RWPE1 (cell line): ENCODE data around the gene CORO2A.
A peak's percentile ranks its signal among the peaks of the same experiment; 100 is the strongest.
"Not testable (repeated sequence)": the region's sequence is repeated elsewhere in the genome, so short reads cannot be mapped to it uniquely, and the experiment has no call there.

ENCODE experiments used
- CTCF ChIA-PET: fragments of 350-600 bp; sonication (Branson Sonifier 250); formaldehyde crosslinking; extraction: SDS; loops from one replicate; lab custom pipeline; 2021; lab: Yijun Ruan, JAX
- POLR2A ChIA-PET: fragments of 400-600 bp; formaldehyde crosslinking; extraction: SDS; loops from one replicate; lab custom pipeline; 2020; ENCODE audit warnings: antibody characterized with exemption; ENCODE audit not compliant: low non-redundant PET; lab: Yijun Ruan, JAX
- DNase-seq: peaks from one replicate; pipeline ENCODE4 v3.0.0; 2012; ENCODE audit warnings: low spot score
- H3K27ac ChIP-seq: fragments of 450-650 bp; 2 replicates; pipeline ENCODE4 v1.5.1; 2017
- CTCF ChIP-seq: fragments of 450-650 bp; conservative IDR thresholded peaks from 2 replicates; pipeline ENCODE4 v1.5.1; 2017; ENCODE audit warnings: low read depth, mild to moderate bottlenecking

Gene CORO2A

GRCh38 chr9:98127226-98127625 is 65.2 kb downstream of the CORO2A start:
- ChIA-PET POLR2A (no interaction called here), CTCF (no interaction called here)
- H3K27ac ChIP-seq = no peak overlapping the region
- DNase-seq = no peak
- TF ChIP-seq CTCF = no peak

- DNase-seq = no peak
- POLR2A ChIA-PET = interaction anchor here (1.4 kb wide), 1 partner anchor 67 kb away, joined by 4 read pairs; the partner anchor contains the start of gene CORO2A
- CTCF ChIA-PET = no interaction called here
- peak overlapping the region; percentile 15 for H3K27ac ChIP-seq
- no peak for TF ChIP-seq CTCF
Measured at GRCh38 chr9:98124637-98125426, 67.6 kb downstream of the CORO2A start.

GRCh38 chr9:98124091-98124490 is 68.3 kb downstream of the CORO2A start:
- H3K27ac ChIP-seq = peak overlapping the region; percentile 15
- CTCF ChIA-PET, DNase-seq: not testable (repeated sequence)
- POLR2A ChIA-PET = interaction anchor here (1.4 kb wide), 1 partner anchor 68 kb away, joined by 4 read pairs; the partner anchor contains the start of gene CORO2A

- no peak; the same call in 1 of the 2 replicates for TF ChIP-seq CTCF
- peak overlapping the region; percentile 67 for H3K27ac ChIP-seq
- ChIA-PET CTCF (interaction anchor here (0.6 to 1.5 kb wide), 6 partner anchors 13 to 134 kb away, joined by 3 to 5 read pairs (median 4); partner anchors contain the start of gene TBC1D2), POLR2A (interaction anchor here (0.5 to 0.6 kb wide), 2 partner anchors 66 to 77 kb away, joined by 4 read pairs; no protein-coding TSS in a partner anchor)
- DNase-seq = peak; percentile 64
Measured at GRCh38 chr9:98121058-98121457, 71.4 kb downstream of the CORO2A start.

- ChIA-PET CTCF (interaction anchor here (0.6 to 1.5 kb wide), 6 partner anchors 13 to 73 kb away, joined by 3 to 4 read pairs (median 3); no protein-coding TSS in a partner anchor), POLR2A (no interaction called here)
- no peak for TF ChIP-seq CTCF
- DNase-seq = no peak
- H3K27ac ChIP-seq = peak overlapping the region; percentile 81
Measured at GRCh38 chr9:98120476-98120875, 72.0 kb downstream of the CORO2A start.

GRCh38 chr9:98118640-98119601 is 73.5 kb downstream of the CORO2A start, which contains the start of gene TRIM14:
TRIM14 (minus strand) TSS chr9:98119222; CDS start chr9:98119188, 34 bp downstream.
- peak; percentile 95 for DNase-seq
- peak within 1 kb of the TSS; percentile 81 for H3K27ac ChIP-seq
- CTCF ChIA-PET = interaction anchor here (0.6 to 1.4 kb wide), 4 partner anchors 22 to 309 kb away, joined by 3 to 7 read pairs (median 4); partner anchors contain the start of gene CORO2A
- TF ChIP-seq CTCF = peak; percentile 54
- POLR2A ChIA-PET = interaction anchor here (0.6 kb wide), 1 partner anchor 11 kb away, joined by 5 read pairs; no protein-coding TSS in a partner anchor
